Stimulated activated CD4-positive, alpha-beta T cell treated with anti-CD3 and anti-CD28 coated beads, TNF-alpha, amount 100 ng/mL, for 4 hours (primary cell): ENCODE results near the gene TP53TG3F.
"Not testable (repeated sequence)": the region's sequence is repeated elsewhere in the genome, so short reads cannot be mapped to it uniquely, and the experiment has no call there.

Source experiments
- DNase-seq, 3 experiments: peaks; one replicate each; pipeline ENCODE4 v3.0.0-alpha.2; 2020; ENCODE audit warnings: low read depth in 3 of 3

Gene TP53TG3F

GRCh38 chr16:33459312-33459711 lies at the start of gene TP53TG3F:
Gene TP53TG3F (plus strand): TSS chr16:33459612. CDS start chr16:33459680, 68 bp downstream.
- DNase-seq, result not testable (repeated sequence)

GRCh38 chr16:33491611-33492010 lies 32.2 kb downstream of the TP53TG3F start:
- DNase-seq, result not testable (repeated sequence)

- not testable (repeated sequence) for DNase-seq
These were observed 47.8 kb downstream of the TP53TG3F start for GRCh38 chr16:33507231-33507630.

- DNase-seq, result not testable (repeated sequence)
These were observed 49.7 kb downstream of the TP53TG3F start for GRCh38 chr16:33509070-33509469.

GRCh38 chr16:33509906-33510305 lies 50.5 kb downstream of the TP53TG3F start:
- DNase-seq, result not testable (repeated sequence)
